GM19351 (cell line): ENCODE results near the gene ANKRD13B.
A peak's percentile ranks its signal among the peaks of the same experiment; 100 is the strongest.

Experiments
- ATAC-seq: cut with Tn5 transposase; IDR thresholded peaks from one replicate; pipeline ENCODE4 v1.9.1; 2021; ENCODE audit warnings: mild to moderate bottlenecking, moderate library complexity; ENCODE audit not compliant: unreplicated experiment

Gene ANKRD13B

DNA sequence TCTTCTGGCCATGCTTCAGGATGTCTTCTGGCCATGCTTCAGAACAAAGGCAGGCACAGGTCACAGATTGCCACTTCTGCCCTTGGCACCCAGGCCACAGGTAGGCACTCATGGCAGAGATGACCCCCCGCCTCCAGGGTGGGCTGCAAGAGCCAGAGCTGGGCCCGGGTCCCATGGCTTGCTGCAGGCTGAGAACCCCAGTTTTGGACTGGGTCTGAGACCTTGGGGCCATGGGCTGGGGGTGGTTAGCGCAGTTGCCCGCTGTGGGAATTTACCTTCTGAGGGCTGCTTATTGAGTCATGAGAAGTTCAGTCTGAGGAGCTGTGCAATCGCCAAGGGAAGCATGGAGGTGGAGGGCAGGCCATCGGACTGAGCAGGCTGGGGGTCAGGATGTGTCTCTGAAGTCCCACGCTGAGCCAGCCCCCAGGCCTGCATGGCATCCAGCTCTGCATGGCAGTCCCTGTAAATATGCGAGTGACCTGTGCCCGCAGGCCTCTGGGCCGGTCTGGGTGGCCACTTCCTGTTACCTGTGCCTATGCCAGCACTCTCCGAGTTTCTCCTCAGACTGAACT, 1.7 kb downstream of the ANKRD13B start:
- no peak for ATAC-seq

DNA sequence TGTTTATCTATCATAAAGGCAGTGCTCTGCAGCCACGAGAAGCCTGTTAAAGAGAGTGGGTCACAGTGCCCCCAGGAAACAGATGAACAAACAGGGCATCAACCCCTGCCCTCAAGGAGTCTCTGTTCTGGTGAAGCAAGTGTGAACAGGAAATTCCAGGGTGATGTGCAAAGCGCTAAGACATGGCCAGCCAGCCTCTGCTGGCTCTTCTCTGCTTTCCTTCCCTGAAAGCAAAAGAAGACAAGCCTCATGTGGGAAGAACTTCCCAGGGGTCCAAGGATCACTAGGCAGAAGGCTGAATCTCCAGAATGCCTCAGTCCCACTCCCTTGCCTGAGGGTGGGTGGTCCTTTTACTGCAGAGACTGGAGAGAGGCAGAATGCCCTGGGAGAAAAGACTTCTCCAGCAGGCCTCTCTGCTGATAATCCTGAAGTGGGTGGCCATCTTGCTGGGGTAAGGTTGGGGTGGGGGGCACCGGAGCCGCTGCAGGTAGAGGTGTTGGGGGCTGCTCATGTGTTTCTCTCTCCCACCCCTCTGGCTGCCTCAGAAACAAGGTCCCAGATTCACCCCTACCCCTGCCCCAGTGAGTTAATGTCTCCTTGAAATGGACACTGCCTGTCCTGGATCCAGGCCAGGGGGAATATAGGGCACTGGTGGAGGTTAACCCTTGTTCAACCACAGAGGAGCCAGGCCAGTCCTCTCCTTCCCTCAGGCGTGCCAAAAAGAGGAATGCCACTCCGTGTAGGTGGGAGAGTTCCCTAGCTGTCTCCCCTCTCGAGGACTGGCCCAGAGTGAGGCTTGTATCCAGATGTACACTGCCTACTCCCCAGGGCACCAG, 2.4 kb downstream of the ANKRD13B start:
- no peak for ATAC-seq

DNA sequence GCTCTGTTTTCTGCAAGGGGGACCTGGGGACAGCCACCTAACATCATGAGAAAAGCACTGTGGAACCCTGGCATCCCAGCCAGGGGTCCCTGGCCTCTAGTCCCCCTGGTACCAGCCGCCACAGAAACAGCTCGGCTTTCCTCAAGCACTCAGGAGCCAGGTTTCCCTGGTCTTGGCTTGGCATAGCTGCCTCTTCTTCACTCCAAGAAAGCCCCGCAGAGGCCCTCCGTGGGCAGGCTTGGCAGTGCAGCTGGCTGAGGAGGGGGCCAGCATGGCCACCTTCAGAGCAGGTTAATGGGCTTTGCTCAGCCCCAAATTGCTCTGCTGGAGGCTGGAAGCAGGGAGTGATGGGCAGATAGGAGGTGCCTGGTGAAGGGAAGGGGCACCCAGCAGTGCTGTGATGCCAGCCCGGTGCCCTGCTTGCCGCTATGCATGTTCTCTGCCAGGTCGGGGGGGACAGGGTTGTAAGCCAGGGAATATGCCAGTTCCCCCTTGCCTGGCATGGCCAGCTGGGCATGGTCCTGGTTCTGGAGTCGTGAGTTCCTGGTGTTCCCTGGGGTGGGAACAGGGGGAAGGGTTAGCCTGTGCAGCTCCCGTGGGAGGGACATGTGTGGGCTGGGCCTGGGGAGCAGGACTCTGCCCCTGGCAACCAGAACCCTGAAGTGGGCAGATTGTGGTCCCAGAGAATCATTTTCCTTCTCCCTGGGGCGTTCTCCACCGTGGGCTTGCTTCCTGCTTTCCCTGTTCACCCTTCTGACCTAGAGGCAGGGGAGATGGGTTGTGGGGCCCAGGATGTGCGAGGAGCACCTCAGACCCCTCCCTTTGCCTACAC, 3.2 kb downstream of the ANKRD13B start:
- ATAC-seq: no peak

GRCh38 chr17:29596811-29597210, 3.9 kb downstream of the ANKRD13B start:
- ATAC-seq: no peak

GRCh38 chr17:29597361-29598172, 4.6 kb downstream of the ANKRD13B start:
- no peak for ATAC-seq

DNA sequence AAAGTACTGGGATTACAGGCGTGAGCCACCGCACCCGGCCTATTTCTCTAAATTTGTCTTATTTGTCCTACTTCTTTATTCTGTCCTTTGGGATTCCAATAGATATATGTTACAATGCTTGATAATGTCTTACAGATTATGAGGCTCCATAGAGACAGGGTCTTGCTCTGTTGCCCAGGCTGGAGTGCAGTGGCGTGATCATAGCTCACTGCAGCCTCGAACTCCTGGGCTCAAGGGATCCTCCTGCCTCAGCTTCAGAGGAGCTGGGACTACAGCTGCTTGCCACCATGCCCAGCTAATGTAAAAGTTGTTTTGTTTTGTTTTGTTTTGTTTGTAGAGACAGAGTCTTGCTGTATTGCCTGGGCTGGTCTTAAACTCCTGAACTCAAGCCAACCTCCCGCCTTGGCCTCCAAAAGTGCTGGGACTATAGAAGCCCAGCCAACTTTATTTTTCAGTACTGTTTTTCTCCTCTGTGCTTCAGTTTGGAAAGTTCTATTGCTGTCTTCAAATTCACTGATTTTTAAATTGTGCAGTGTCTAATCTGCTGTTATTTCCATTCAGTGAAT, 10.3 kb downstream of the ANKRD13B start:
- no peak for ATAC-seq

GRCh38 chr17:29607557-29608195, 14.7 kb downstream of the ANKRD13B start:
- ATAC-seq: no peak

DNA sequence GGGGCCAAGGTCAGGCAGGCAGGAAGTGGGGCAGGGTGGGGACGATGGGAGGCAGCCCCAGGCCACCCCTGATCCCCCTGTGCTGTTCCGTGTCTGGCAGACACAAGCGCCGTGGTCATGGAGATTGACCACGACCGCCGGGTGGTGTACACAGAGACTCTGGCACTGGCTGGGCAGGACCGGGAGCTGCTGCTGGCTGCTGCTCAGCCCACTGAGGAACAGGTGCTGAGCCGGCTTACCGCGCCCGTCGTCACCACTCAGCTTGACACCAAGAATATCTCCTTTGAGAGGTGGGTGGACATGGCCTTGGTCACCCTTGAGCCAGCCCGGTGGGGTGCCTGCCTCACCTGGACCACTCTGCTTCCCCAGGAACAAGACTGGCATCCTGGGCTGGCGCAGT, 16.1 kb downstream of the ANKRD13B start:
- no peak for ATAC-seq

- no peak for ATAC-seq
These were observed 17.5 kb downstream of the ANKRD13B start for GRCh38 chr17:29610395-29610794.

- no peak for ATAC-seq
These were observed 18.6 kb downstream of the ANKRD13B start for GRCh38 chr17:29611351-29612093.

DNA sequence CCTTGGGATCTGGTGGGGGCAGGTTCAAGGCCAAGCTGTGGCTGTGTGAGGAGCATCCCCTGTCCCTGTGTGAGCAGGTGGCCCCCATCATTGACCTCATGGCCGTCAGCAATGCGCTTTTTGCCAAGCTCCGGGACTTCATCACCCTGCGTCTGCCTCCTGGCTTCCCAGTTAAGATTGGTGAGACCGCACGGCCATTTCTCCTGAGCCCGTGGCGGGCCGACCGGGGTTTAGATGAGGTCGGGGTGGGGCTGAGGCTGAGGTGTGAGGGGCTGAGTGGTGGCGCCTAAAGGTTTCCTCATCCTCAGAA, 19.1 kb downstream of the ANKRD13B start:
- ATAC-seq: no peak

- no peak for ATAC-seq
These were observed 19.7 kb downstream of the ANKRD13B start for GRCh38 chr17:29612404-29613280.

- no peak for ATAC-seq
These were observed 20.5 kb downstream of the ANKRD13B start for GRCh38 chr17:29613352-29613837.

GRCh38 chr17:29613856-29614255, 20.9 kb downstream of the ANKRD13B start:
- ATAC-seq: no peak

- ATAC-seq: no peak
These were observed 21.6 kb downstream of the ANKRD13B start for GRCh38 chr17:29614349-29615047.

DNA sequence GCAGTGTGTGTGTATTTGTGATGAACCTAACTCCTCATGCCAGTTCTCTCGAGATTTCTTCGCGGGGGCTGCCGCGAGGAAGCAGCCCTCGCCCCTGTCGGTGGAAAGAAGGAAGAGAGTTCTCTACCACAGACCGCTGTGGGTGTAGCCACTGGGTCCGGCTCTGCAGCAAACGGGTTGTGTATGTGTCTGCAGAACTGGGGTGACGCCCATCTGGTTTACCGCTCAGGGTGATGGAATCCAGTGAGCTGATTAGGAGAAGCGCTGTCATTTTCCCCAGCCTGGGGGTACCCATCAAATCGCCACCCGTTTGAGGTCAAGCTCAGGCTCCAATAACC, 22.1 kb downstream of the ANKRD13B start:
- ATAC-seq: no peak

DNA sequence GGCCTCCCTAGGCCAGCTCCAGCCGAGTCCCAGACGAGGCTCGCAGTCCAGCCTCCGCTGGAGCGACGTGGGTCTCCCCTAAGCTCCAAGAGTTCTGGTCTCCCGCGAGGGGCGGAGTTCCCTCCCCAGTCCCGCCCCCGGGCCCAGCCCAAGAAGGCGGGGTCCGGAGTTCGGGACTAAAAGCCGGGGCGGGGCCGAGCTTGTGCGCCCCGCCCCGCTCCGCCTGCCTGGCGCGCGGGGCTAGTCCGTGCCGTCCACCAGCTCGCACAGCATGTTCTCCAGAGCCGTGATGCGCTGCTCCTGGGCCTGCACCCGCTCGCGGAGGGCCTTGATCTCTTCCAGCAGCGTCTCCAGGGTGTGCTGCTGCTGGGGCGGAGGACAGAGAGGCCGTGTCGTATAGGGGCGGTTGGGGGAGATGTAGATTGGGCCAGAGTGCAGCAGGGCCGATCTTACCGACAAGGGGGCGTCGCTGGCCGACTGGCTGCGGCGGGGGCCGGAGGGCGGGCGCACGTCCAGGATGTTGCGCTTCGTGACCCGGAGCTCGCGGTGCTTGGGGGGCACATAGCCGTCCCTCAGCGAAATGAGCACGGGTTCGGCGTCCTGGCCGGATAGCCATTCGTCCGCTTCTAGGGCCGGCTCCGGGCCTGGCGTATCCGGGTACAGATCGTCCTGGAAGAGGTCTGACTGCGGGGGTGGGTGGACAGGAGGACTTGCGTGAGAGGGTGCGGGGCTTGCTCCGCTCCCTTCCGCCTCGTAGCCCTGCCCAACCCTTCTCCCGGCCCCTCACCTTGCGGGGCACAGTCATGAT, 22.8 kb downstream of the ANKRD13B start:
- ATAC-seq: peak; percentile 54
